ENCODE results near the gene NOS3. TPM values are rescaled to one million over a fixed set of nuclear protein-coding genes. Genes with fewer than 3 reads are reported as not detected.

NOS3 gene
- total and polyA plus RNA-seq, 12 donors, result 10.0 to 53.3 (median 13.3) TPM

GRCh38 chr7:151047976-151048815, 57.4 kb downstream of the NOS3 start, which contains the start of gene ASIC3:
TSS of gene ASIC3 (plus strand) at chr7:151048531. CDS start at chr7:151048886, 355 bp downstream.
- Histone ChIP-seq H3K36me3 (peaks cover 0 to 29% (median 0%) of the 10 kb centered on the region in 9 donors), H3K9me3 (no peaks in the 10 kb centered on the region), H3K4me3 (no peak within 1 kb of the TSS), H3K27me3 (peaks cover 0 to 15% (median 0%) of the 10 kb centered on the region in 7 donors), H3K27ac (no peak within 1 kb of the TSS), H3K4me1 (peaks cover 3 to 16% (median 9%) of the 10 kb centered on the region in 9 donors)
- DNase-seq, result no peak
- WGBS, 2 donors, result 80 to 81% methylated on average over 22 of the region's 22 CpGs
- intact Hi-C loops (cut with DNase I), result loop anchor here in 1 of 10 donors (10.0 kb wide), 1 partner anchor 57 kb away; no protein-coding TSS in a partner anchor
- TF ChIP-seq CTCF (IDR thresholded peaks at IDR 0.05), result no peak
- ATAC-seq, result no peak

- ATAC-seq (no peak), DNase-seq (no peak)
- intact Hi-C loops (cut with DNase I), result loop anchor here in 1 of 10 donors (10.0 kb wide), 1 partner anchor 56 kb away; no protein-coding TSS in a partner anchor
- 90 to 93% methylated on average over 29 to 38 of the region's 38 CpGs for WGBS, 2 donors
- Histone ChIP-seq H3K9me3 (no peaks in the 10 kb centered on the region), H3K4me1 (peaks cover 3 to 16% (median 9%) of the 10 kb centered on the region in 9 donors), H3K36me3 (peaks cover 0 to 31% (median 0%) of the 10 kb centered on the region in 9 donors), H3K27ac (no peak overlapping the region), H3K4me3 (no peak overlapping the region), H3K27me3 (peaks cover 0 to 15% (median 0%) of the 10 kb centered on the region in 7 donors)
- TF ChIP-seq CTCF (IDR thresholded peaks at IDR 0.05), result no peak
Observed at GRCh38 chr7:151048911-151049463, 58.2 kb downstream of the NOS3 start.

- H3K27me3 ChIP-seq, result peaks cover 0 to 15% (median 0%) of the 10 kb centered on the region in 7 donors
- intact Hi-C loops (cut with DNase I), result loop anchor here in 1 of 10 donors (10.0 kb wide), 1 partner anchor 64 kb away; no protein-coding TSS in a partner anchor
- H3K36me3 ChIP-seq, result peaks cover 0 to 12% (median 0%) of the 10 kb centered on the region in 9 donors
- 2% methylated on average over 50 of the region's 50 CpGs for WGBS, 2 donors
- TF ChIP-seq CTCF (IDR thresholded peaks at IDR 0.05), result no peak
- peak; percentile 36 to 69 for DNase-seq
- no peaks in the 10 kb centered on the region for H3K9me3 ChIP-seq
- peak overlapping the region in 3 of 10 donors; percentile 11 to 26 (median 24) for H3K4me3 ChIP-seq
- H3K27ac ChIP-seq, result no peak overlapping the region
- H3K4me1 ChIP-seq, result peaks cover 3 to 16% (median 9%) of the 10 kb centered on the region in 9 donors
- ATAC-seq, result peak; percentile 49 to 71 (median 66)
Observed at GRCh38 chr7:151051108-151051507, 60.3 kb downstream of the NOS3 start.

GRCh38 chr7:151053096-151053495, 62.3 kb downstream of the NOS3 start:
- no peak for ATAC-seq
- TF ChIP-seq CTCF (IDR thresholded peaks at IDR 0.05), result no peak
- no peak overlapping the region for H3K27ac ChIP-seq
- H3K36me3 ChIP-seq, result peaks cover 0 to 7% (median 0%) of the 10 kb centered on the region in 9 donors
- peaks cover 0 to 15% (median 0%) of the 10 kb centered on the region in 7 donors for H3K27me3 ChIP-seq
- intact Hi-C loops (cut with DNase I), result loop anchor here in 1 of 10 donors (10.0 kb wide), 1 partner anchor 62 kb away; no protein-coding TSS in a partner anchor
- H3K4me1 ChIP-seq, result peaks cover 10 to 22% (median 18%) of the 10 kb centered on the region in 9 donors
- WGBS, 2 donors, result 75 to 82% methylated on average over 4 of the region's 4 CpGs
- DNase-seq, result no peak
- no peak overlapping the region for H3K4me3 ChIP-seq
- H3K9me3 ChIP-seq, result no peaks in the 10 kb centered on the region

Data from heart right ventricle (tissue), 16 donors.